SW 1271 (cell line): ENCODE measurements around the gene RHOV.
"Not testable (repeated sequence)": the region's sequence is repeated elsewhere in the genome, so short reads cannot be mapped to it uniquely, and the experiment has no call there.

ENCODE experiments used
- DNase-seq, 2 experiments: peaks; one replicate each; lab custom pipeline; 2025; lab: John Stamatoyannopoulos, UW

RHOV gene

GRCh38 chr15:40872791-40873693 lies 992 bp downstream of the RHOV start:
- no peak for DNase-seq

- DNase-seq, result no peak
Measured at GRCh38 chr15:40871749-40872617, 2.1 kb downstream of the RHOV start.

- no peak for DNase-seq
Measured at GRCh38 chr15:40870716-40871115, 3.3 kb downstream of the RHOV start.

GRCh38 chr15:40869686-40870085 lies 4.3 kb downstream of the RHOV start:
- DNase-seq, result no peak

- no peak for DNase-seq
Measured at GRCh38 chr15:40867199-40867598, 6.8 kb downstream of the RHOV start.

GRCh38 chr15:40863660-40864270 lies 10.3 kb downstream of the RHOV start:
- DNase-seq, result no peak

GRCh38 chr15:40861147-40861546 lies 12.9 kb downstream of the RHOV start:
- DNase-seq, result not testable (repeated sequence)

- peak; percentile 11 to 38 for DNase-seq
Measured at GRCh38 chr15:40859206-40859851, 14.7 kb downstream of the RHOV start.

- DNase-seq, result no peak
Measured at GRCh38 chr15:40858706-40859105, 15.3 kb downstream of the RHOV start.

GRCh38 chr15:40857601-40858341 lies 16.3 kb downstream of the RHOV start:
- DNase-seq, result peak; percentile 18 to 22

- DNase-seq, result no peak
Measured at GRCh38 chr15:40856746-40857145, 17.3 kb downstream of the RHOV start.

- DNase-seq, result no peak
Measured at GRCh38 chr15:40855706-40856234, 18.3 kb downstream of the RHOV start.

GRCh38 chr15:40854161-40854560 lies 19.9 kb downstream of the RHOV start:
- DNase-seq, result no peak

- DNase-seq, result no peak
Measured at GRCh38 chr15:40853241-40853890, 20.7 kb downstream of the RHOV start.

- no peak for DNase-seq
Measured at GRCh38 chr15:40852529-40852928, 21.5 kb downstream of the RHOV start.

GRCh38 chr15:40850576-40851112 lies 23.4 kb downstream of the RHOV start:
- DNase-seq, result no peak

GRCh38 chr15:40847223-40847961 lies 26.6 kb downstream of the RHOV start:
- no peak for DNase-seq

- no peak for DNase-seq
Measured at GRCh38 chr15:40846841-40847222, 27.2 kb downstream of the RHOV start.

- DNase-seq, result no peak
Measured at GRCh38 chr15:40845511-40846284, 28.3 kb downstream of the RHOV start.
